DOHH2 (cell line): ENCODE data around the gene HOXD8.

Experiments
- H3F3A ChIP-seq: fragments of 200-600 bp; sonication (generic), shearing (Covaris generic); 2 replicates; pipeline ENCODE4 v1.6.0; 2016; ENCODE audit warnings: antibody characterized with exemption, mild to moderate bottlenecking; ENCODE audit not compliant: control insufficient read depth, insufficient read depth
- H3K27ac ChIP-seq: fragments of 200-600 bp; sonication (generic); 2 replicates; pipeline ENCODE4 v1.5.1; 2014; ENCODE audit warnings: low read depth, mild to moderate bottlenecking, low read length, moderate library complexity
- H3K27me3 ChIP-seq: fragments of 200-600 bp; sonication (generic); 2 replicates; pipeline ENCODE4 v1.6.1; 2014; ENCODE audit warnings: mild to moderate bottlenecking, low read length, mixed read lengths; ENCODE audit not compliant: control insufficient read depth
- H3K36me3 ChIP-seq: fragments of 200-600 bp; sonication (generic); 2 replicates; pipeline ENCODE4 v1.6.1; 2014; ENCODE audit warnings: mild to moderate bottlenecking, low read length, moderate library complexity, mixed read lengths; ENCODE audit not compliant: control insufficient read depth
- H3K4me1 ChIP-seq: fragments of 200-600 bp; sonication (generic); 2 replicates; pipeline ENCODE4 v1.6.1; 2014; ENCODE audit warnings: mild to moderate bottlenecking, low read length, mixed read lengths; ENCODE audit not compliant: control insufficient read depth
- H3K4me2 ChIP-seq: fragments of 200-600 bp; sonication (generic); 2 replicates; pipeline ENCODE4 v1.6.0; 2014; ENCODE audit warnings: mild to moderate bottlenecking, low read length, moderate library complexity
- H3K4me3 ChIP-seq: fragments of 200-600 bp; sonication (generic); 2 replicates; pipeline ENCODE4 v1.5.1; 2014; ENCODE audit warnings: mild to moderate bottlenecking, low read length, mixed read lengths
- H3K79me2 ChIP-seq: fragments of 200-600 bp; sonication (generic); 2 replicates; pipeline ENCODE4 v1.6.1; 2014; ENCODE audit warnings: mild to moderate bottlenecking, low read length, mixed read lengths; ENCODE audit not compliant: control insufficient read depth
- H3K9me2 ChIP-seq: fragments of 200-600 bp; sonication (generic); replicated peaks from 2 replicates; pipeline ENCODE4 v1.6.1; 2014; ENCODE audit warnings: mild to moderate bottlenecking, low read length, mixed read lengths; ENCODE audit not compliant: control insufficient read depth
- H3K9me3 ChIP-seq: fragments of 200-600 bp; sonication (generic); 2 replicates; pipeline ENCODE4 v1.6.1; 2014; ENCODE audit warnings: antibody characterized with exemption, low read length, mixed read lengths; ENCODE audit not compliant: control insufficient read depth, insufficient read depth
- H4K20me1 ChIP-seq: fragments of 200-600 bp; sonication (generic); 2 replicates; pipeline ENCODE4 v1.6.0; 2014; ENCODE audit warnings: low read depth, mild to moderate bottlenecking, antibody characterized with exemption, low read length, moderate library complexity; ENCODE audit not compliant: control insufficient read depth, insufficient read depth
- EZH2phosphoT487 ChIP-seq: fragments of 200-600 bp; sonication (generic); IDR thresholded peaks from 2 replicates; pipeline ENCODE4 v1.6.1; 2017; ENCODE audit warnings: borderline replicate concordance, mild to moderate bottlenecking, antibody characterized with exemption, low read length, moderate library complexity, mixed read lengths
- TF ChIP-seq, protein P1 (sequence below): fragments of 200-600 bp; sonication (generic); IDR thresholded peaks from one replicate; pipeline ENCODE4 v1.5.1; 2014; ENCODE audit warnings: antibody characterized with exemption, mild to moderate bottlenecking, low read depth, low read length; ENCODE audit not compliant: poor library complexity, severe bottlenecking

Gene HOXD8

DNA sequence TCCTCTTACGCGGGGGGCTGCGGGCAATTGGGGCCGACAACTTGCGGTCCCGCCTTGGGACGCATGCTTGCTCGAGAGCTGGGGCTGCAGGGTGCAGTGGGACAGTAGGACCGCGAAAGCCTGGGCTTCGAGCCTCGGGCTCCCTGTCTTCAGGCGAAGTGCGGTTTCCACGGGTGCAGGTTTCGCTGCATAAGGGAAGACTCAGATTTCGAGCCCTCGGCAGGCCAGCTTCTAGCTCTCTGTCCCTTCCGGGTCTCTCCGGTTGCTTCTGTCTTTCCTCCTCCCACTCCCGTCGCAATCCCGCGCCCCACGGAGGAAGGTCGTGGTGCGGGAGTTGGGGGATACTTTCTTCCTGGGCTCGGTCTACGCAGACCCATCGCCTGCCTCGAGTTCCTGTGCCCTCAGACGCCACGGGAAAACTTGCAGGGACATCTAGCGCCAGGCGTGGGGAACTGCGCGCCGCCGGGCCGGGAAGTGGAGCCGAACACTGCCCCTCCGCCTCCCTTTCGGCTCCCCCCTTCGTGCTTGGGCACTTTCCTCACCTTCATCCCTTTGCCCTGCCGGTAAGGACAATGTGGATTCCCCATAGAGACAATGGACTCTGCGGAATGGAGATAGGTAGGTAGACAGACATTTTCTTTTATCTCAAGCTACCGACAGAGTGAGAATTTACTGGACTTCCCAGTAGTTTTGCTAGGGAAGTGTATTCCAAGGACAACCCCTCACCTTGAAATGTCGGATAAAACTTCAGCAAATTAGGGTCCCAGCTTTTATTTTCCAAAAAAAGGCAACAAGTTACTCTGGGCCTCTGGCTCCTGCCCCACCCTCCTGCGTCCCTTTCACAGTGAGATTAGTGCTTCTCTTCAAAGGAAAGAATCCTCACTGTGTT, 41.2 kb upstream of the HOXD8 start:
- no peaks in the 10 kb centered on the region for H3K9me3 ChIP-seq
- no peaks in the 10 kb centered on the region for H3K9me2 ChIP-seq
- no peaks in the 10 kb centered on the region for H3F3A ChIP-seq
- H3K79me2 ChIP-seq = no peaks in the 10 kb centered on the region
- H3K4me1 ChIP-seq = no peaks in the 10 kb centered on the region
- no peaks in the 10 kb centered on the region for H4K20me1 ChIP-seq
- H3K36me3 ChIP-seq = no peaks in the 10 kb centered on the region
- 0 out of 2 replicates have a peak overlapping the region, but pooled peaks have one; percentile 11 for H3K4me2 ChIP-seq
- H3K4me3 ChIP-seq = no peak overlapping the region
- peaks cover 29% of the 10 kb centered on the region for H3K27me3 ChIP-seq
- no peak overlapping the region for H3K27ac ChIP-seq
- no peak for TF ChIP-seq EZH2phosphoT487
- TF ChIP-seq, protein P1, sequence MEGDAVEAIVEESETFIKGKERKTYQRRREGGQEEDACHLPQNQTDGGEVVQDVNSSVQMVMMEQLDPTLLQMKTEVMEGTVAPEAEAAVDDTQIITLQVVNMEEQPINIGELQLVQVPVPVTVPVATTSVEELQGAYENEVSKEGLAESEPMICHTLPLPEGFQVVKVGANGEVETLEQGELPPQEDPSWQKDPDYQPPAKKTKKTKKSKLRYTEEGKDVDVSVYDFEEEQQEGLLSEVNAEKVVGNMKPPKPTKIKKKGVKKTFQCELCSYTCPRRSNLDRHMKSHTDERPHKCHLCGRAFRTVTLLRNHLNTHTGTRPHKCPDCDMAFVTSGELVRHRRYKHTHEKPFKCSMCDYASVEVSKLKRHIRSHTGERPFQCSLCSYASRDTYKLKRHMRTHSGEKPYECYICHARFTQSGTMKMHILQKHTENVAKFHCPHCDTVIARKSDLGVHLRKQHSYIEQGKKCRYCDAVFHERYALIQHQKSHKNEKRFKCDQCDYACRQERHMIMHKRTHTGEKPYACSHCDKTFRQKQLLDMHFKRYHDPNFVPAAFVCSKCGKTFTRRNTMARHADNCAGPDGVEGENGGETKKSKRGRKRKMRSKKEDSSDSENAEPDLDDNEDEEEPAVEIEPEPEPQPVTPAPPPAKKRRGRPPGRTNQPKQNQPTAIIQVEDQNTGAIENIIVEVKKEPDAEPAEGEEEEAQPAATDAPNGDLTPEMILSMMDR = peak; percentile 61

DNA sequence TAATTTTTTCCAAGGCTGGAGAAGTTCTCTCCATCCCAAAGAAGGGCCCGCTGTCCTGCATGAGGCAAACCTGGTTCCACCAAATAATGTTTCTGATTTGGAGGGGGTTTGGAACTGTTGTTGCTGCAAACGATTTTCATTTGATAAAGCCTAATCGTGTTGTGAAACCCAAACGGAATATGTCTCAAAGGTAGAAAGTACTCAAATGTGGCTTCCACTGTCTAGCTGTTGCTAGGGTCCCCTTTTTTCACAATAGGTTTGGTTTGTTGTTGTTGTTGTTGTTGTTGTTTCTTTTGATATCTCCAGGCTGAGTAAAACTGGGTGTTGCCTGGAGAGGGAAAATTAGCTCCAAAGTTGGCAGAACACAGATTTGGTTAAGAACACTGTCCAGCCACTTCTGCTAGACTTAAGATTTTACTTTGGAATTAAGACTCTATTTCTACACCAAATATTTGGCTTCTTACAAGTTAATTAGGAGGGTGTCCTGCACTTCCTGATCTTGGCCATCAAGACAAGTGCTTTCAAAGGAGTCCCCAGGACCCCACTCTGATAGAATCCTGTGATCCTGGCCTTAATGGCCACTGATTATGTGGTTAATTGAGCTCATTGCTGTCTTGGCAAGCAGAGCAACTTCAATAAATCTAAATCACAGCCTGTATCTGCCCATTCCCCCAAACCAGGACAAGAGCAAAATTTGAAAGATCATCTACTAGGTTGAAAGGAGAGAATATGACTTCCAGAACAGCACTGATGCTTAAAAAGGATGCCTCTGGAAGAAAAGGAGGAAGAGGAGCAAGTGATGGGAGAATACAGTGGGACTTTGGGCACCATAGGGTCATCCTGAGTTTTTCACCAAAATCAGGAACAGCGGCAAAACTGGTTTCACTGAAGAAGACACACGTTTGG, 40.3 kb upstream of the HOXD8 start:
- Histone ChIP-seq H3K27ac (no peak overlapping the region), H3K27me3 (peaks cover 34% of the 10 kb centered on the region), H3K4me1 (no peaks in the 10 kb centered on the region), H3F3A (no peaks in the 10 kb centered on the region), H4K20me1 (no peaks in the 10 kb centered on the region), H3K36me3 (no peaks in the 10 kb centered on the region), H3K9me3 (no peaks in the 10 kb centered on the region), H3K9me2 (no peaks in the 10 kb centered on the region), H3K79me2 (no peaks in the 10 kb centered on the region), H3K4me3 (no peak overlapping the region), H3K4me2 (no peak overlapping the region)
- no peak for TF ChIP-seq EZH2phosphoT487
- TF ChIP-seq, protein P1 = no peak

DNA sequence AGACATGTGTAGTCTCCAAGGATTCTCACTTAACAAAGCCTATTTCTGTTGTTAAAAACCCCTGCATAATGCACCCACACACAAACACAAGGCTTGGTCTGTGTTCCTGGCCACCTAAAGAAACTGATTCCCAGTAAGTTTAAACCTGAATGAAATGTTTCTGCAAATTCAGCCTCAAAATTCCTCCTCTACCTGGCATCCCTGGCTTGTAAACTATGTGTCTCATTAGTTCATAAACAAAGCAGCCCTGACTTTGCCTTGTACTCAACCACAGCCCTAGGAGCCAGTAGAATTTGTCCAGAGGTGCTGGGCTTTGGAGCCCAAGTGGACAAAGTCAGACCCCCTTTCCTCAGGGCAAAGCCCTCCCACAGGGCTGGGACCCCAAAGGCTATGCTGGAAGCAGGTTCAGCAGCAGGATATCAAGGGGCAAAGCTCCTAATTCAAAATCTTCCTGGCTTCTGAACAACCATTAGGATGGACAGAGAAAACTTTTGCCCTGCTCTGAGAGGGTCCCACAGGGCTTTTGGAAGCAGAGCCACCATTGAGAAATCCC, 39.6 kb upstream of the HOXD8 start:
- Histone ChIP-seq H3K4me1 (no peaks in the 10 kb centered on the region), H3K4me3 (no peak overlapping the region), H3K9me3 (no peaks in the 10 kb centered on the region), H3K27me3 (peaks cover 42% of the 10 kb centered on the region), H3K79me2 (no peaks in the 10 kb centered on the region), H3K36me3 (no peaks in the 10 kb centered on the region), H3F3A (no peaks in the 10 kb centered on the region), H4K20me1 (no peaks in the 10 kb centered on the region), H3K4me2 (no peak overlapping the region), H3K27ac (no peak overlapping the region), H3K9me2 (no peaks in the 10 kb centered on the region)
- TF ChIP-seq EZH2phosphoT487 = no peak
- TF ChIP-seq, protein P1 = no peak
